ES-I3 (cell line): ENCODE data around the gene ZDHHC14.

Experiments
- H3K36me3 ChIP-seq: 2 replicates; pipeline ENCODE4 v1.6.1; 2013; ENCODE audit warnings: mild to moderate bottlenecking, low read length, control low read depth, moderate library complexity; ENCODE audit not compliant: insufficient read depth
- H3K4me1 ChIP-seq: 2 replicates; pipeline ENCODE4 v1.6.1; 2013; ENCODE audit warnings: mild to moderate bottlenecking, control low read depth, low read length; ENCODE audit not compliant: insufficient read depth
- H3K9ac ChIP-seq: 2 replicates; pipeline ENCODE4 v1.6.1; 2013; ENCODE audit warnings: low read depth, mild to moderate bottlenecking, low read length, moderate library complexity
- H3K9me3 ChIP-seq: 2 replicates; pipeline ENCODE4 v1.6.1; 2013; ENCODE audit warnings: mild to moderate bottlenecking, low read length, moderate library complexity; ENCODE audit not compliant: control insufficient read depth, insufficient read depth

Gene ZDHHC14

DNA sequence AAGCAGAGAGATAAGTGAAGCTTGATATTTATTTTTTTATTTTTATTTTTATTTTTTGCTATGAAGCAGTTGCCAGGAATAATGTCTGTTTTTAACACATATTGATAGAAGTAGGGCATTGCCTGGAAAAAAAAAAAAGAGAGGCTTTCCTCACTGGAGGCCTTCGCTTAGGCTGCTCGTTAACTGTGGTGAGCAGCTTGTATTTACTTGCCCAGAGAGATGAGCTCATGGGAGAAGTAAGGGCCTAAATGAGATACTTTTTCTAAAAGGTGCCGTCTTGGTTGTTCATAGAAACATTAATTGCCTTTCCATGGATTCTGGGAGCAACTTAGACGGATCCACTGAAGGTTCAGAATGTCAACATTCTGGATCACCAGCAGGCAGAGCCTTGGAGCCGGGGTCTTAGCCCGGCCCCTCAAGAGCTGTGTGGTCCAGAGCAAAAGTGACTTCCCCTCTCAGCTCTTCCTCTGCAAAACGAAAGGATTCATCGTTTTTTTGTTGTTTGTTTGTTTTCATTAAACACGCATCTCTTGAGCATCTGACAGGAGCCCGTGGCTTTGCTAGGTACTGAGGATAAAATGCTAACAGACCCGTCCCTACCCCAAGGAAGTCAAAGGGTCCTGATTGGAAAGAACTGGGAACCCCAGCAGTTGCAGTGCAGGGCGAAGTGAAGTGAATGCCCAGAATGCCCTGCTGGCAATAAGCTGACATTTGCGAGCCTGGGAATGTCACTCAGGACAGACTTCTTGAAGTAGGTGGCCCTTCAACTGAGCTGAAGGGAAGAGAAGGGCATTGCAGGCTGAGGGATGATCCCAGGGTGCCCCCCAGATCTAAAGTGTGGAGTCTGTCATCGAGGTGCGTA, 138.5 kb downstream of the ZDHHC14 start:
- Histone ChIP-seq H3K9me3 (no peaks in the 10 kb centered on the region), H3K4me1 (peaks cover 11% of the 10 kb centered on the region; the same call in 1 of the 2 replicates), H3K36me3 (no peaks in the 10 kb centered on the region), H3K9ac (no peak overlapping the region)

DNA sequence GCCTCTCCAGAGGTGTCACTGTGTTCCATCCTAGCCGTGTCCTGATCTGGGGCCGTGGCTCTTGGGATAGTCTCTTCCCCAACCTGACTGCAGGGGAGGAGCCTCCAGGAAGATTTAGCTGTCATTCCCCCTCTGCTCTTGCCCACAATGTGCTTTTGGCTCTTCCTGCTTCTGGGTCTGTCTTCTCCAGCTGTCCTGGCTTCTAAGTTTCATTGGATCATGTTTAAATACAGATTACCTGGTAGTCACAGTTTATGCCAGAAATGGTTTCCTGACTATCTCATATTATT, 139.1 kb downstream of the ZDHHC14 start:
- Histone ChIP-seq H3K4me1 (peaks cover 11% of the 10 kb centered on the region; the same call in 1 of the 2 replicates), H3K9me3 (no peaks in the 10 kb centered on the region), H3K9ac (no peak overlapping the region), H3K36me3 (no peaks in the 10 kb centered on the region)

DNA sequence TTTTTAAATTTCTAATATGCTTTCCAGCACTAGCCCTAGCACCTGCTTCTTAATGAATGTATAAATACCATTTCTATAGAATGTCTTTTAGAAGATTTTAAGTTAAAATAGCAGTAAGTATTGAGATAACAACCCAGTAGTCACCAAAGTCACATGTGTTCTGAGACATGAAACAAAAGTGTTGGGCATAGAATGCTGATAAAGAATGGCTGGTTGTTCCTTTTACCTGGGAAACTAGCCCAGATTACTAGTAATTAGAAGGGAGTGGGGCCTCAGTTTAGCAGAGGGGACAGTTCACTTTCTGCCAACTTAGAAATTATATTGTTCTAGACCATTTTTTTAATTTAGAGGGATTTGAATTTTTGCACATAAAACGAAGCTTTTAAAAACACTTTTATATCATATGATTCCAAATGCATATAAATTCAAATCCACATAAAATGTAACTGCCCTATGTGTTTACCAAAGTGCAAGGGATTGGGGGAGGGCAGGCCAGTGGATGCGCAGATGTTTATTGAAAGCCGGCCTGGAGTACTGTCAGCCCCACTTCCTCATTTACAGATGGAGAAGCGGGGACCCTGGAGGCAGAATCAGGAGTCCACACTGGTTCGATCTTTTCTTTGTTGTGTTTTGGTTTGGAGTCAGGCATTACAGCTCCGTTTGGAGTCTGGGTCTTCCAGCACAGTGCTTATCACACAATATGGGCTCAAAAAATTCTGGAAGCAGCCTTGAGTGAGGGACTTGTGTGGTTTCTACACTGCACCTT, 139.8 kb downstream of the ZDHHC14 start:
- H3K36me3 ChIP-seq = no peaks in the 10 kb centered on the region
- no peaks in the 10 kb centered on the region for H3K9me3 ChIP-seq
- peaks cover 11% of the 10 kb centered on the region; the same call in 1 of the 2 replicates for H3K4me1 ChIP-seq
- H3K9ac ChIP-seq = no peak overlapping the region

DNA sequence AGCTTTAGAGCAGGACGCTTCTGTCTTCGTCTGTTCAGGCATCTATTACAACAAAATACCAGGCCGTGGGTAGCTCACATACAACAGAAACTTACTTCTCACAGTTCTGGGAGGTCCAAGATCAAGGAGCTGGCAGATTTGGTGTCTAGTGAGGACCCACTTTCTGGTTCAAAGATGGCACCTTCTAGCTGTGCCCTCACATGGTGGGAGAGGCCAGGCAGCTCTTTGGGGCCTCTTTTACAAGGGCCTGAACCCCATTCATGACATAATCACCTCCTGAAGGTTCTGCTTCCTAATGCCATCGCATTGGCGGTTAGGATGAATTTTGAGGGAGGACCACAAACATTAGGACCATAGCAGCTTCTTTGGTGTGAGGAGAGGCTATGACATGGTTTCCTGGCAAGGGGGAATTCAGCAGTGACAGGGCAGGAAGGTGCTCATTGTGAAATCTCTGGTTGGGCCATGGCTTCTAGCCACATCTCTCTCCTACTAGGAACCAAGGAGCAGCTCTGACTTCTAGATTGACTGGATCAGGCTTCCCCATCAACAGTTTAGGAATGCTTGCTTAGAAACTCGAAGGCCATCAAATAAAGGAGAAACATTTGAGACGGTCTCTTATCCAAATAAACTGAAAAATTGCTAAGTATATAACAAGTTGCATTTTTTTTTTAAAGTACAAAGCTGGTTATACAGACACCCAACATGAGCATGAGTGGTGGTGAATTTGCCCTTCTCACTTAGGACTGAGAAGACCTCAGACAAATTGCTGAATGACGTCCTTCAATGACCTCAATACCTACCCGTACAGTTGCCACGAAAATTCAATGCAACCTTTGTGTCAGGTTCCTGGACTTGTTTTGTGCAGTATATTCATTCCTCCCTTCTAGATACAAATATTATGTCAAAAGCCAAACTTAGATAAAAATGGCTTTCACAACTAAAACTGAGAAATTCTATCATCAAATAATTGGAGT, 140.7 kb downstream of the ZDHHC14 start:
- no peak overlapping the region for H3K9ac ChIP-seq
- H3K36me3 ChIP-seq = no peaks in the 10 kb centered on the region
- no peaks in the 10 kb centered on the region for H3K9me3 ChIP-seq
- H3K4me1 ChIP-seq = peaks cover 11% of the 10 kb centered on the region; the same call in 1 of the 2 replicates

DNA sequence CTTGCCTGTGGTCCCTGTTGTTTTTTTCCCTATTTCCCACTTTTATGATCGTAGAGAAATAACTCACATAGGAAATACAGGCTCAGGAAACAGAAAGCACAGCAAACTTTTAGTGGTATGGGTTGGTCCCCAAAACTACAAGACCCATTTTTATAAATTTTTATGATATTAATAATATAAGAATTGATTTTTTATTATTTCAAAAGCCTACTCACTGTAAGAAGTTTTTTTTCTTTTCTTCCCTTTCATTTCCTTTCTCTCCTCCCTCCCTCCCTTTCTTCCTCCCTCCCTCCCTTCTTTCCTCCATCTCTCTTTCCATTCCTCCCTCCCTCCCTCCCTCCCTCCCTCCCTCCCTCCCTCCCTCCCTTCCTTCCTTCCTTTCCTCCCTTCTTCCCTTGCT, 141.5 kb downstream of the ZDHHC14 start:
- Histone ChIP-seq H3K9me3 (no peaks in the 10 kb centered on the region), H3K36me3 (no peaks in the 10 kb centered on the region), H3K4me1 (peaks cover 11% of the 10 kb centered on the region; the same call in 1 of the 2 replicates), H3K9ac (no peak overlapping the region)

DNA sequence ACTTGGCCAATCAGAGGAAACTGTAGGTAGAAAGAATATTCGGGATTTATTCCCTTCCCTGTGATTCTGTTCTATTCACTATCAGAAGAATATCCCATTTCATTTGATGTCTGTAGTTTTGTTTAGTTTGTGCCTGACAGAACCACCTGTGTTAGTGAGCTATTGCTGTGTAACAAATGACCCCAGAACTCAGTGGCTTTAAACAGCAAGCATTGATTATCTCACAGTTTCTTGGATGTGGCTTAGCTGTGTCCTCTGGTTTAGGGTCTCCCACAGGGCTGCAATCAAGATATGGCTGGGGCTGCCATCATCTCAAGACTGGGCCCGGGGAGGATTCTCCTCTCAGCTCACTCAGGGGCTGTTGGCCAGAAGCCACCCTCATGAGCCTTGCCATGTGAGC, 143.7 kb downstream of the ZDHHC14 start:
- Histone ChIP-seq H3K36me3 (no peaks in the 10 kb centered on the region), H3K9me3 (no peaks in the 10 kb centered on the region), H3K4me1 (peaks cover 3% of the 10 kb centered on the region; the same call in 1 of the 2 replicates), H3K9ac (no peak overlapping the region)

DNA sequence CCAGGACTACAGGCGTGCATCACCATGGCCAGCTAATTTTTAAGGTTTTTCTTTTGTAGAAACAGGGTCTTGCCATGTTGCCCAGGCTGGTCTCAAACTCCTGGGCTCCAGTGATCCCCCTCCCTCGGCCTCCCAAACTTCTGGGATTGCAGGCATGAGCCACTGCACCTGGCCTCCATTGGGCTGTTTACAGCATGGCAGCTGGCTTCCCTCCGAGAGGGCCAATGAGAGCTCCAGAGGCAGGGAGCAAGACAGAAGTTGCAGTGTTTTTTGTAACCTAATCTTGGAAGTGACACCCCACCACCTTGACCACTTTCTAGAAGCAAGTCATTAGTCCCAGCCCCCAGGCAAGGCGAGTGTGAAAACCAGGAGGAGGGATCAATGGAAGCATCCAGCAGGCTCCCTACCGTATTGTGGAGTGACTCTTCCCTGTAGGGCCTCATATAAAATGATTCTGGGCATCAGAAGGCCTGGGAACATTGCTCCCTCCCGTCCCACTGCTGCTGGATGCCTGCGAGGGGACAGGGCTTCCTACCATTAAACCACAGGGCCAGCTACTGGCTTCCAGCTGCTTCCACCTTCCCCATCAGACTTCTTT, 144.4 kb downstream of the ZDHHC14 start:
- H3K36me3 ChIP-seq = no peaks in the 10 kb centered on the region
- H3K9me3 ChIP-seq = no peaks in the 10 kb centered on the region
- no peak overlapping the region for H3K9ac ChIP-seq
- peaks cover 4% of the 10 kb centered on the region; the same call in 1 of the 2 replicates for H3K4me1 ChIP-seq

DNA sequence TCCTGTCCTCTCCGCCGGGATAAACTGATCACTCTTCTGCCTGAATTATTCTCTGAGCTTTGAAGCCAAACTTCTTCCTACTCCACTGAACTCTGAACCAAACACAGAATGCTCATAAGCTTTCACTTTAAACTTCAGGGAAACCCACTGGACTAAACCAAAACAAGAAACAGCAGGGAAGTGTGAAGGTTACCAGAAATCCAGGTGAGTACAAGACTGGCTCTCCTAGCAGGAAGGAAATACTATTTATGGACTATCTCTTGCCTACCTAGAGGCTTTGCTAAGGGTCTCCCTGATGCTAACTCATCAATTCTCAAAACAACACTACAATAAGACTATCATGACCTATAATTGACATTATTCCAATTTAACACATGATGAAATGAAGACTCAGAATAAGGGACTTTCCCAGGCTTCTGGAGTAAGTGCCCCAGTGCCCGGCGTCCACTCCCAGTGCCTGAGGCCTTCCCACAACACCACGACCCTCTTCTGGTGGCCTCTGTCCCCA, 145.0 kb downstream of the ZDHHC14 start:
- peaks cover 10% of the 10 kb centered on the region for H3K4me1 ChIP-seq
- no peak overlapping the region for H3K9ac ChIP-seq
- no peaks in the 10 kb centered on the region for H3K9me3 ChIP-seq
- H3K36me3 ChIP-seq = no peaks in the 10 kb centered on the region

DNA sequence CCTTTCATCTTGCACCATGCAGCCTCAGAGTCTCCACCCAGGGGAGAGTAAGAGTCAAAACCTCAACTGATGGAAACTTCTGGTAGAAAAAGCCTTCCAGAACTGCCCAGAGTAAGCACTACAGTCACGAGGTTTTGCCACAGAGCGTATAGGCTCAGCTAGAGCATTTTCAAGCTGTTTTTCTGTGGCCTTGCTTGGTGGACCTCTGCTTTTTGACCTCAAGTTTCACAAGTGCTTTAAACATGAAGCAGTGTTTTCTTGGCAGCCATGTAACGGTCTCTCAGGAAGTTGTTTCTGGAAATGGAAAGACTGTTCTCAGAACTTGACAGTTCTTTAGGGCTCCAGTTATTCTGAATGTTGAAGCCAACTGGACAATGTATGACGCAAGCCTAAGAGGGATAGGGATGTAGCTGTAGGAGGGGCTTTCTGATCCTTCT, 146.5 kb downstream of the ZDHHC14 start:
- no peak overlapping the region for H3K9ac ChIP-seq
- peaks cover 17% of the 10 kb centered on the region for H3K4me1 ChIP-seq
- H3K9me3 ChIP-seq = no peaks in the 10 kb centered on the region
- H3K36me3 ChIP-seq = no peaks in the 10 kb centered on the region

DNA sequence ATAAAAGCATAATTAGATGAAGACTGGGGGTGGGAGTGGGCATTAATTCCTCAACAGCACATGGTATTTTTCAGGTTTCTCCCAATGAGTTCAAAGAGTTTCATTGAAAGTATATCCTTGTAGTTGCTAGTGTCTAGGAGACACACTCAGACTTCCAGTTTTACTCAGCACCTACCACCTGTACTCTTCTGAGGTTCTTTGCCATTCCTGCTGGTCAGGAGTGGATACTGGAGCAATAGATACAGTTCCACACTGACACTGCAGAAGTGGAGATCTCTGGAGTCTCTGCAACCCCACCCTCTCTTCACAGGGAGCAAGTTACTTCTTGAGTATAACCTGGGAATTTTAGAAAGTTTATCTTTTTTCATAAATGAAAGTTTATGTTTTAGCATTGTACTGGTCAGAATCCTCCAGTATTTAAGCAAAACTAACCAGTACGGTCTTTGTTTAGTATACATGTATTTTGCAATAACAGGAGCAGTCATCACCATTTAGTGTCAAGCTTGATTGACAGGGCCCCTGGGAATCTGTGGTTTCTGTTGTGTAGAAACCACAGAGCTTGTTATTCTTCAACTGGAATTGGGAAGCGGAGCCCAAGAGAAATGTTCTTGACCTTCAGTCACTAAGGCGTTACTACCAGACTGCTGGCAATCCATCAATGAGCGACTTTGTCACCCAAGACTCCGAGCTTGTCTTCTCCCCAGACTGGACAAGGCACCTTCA, 148.1 kb downstream of the ZDHHC14 start:
- Histone ChIP-seq H3K36me3 (no peaks in the 10 kb centered on the region), H3K9ac (no peak overlapping the region), H3K9me3 (no peaks in the 10 kb centered on the region), H3K4me1 (peaks cover 25% of the 10 kb centered on the region)

DNA sequence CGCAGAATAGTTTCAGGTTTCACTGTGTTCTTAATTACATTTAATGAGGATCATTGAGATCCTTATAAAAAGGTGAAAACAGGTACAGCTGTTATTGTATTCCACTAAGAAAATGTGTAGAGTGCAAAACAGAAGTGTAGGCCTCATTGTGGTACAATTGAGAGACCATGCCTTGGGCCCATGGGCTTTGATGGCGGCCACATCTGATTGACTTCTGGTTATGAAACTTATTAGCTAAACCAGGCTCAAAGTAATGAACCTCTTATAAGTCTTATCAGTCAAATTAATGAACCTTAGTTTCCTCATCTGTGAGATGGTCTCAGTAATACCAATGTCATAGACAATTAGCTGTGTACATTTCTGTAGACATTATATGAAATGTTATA, 148.7 kb downstream of the ZDHHC14 start:
- H3K9ac ChIP-seq = no peak overlapping the region
- no peaks in the 10 kb centered on the region for H3K36me3 ChIP-seq
- no peaks in the 10 kb centered on the region for H3K9me3 ChIP-seq
- H3K4me1 ChIP-seq = peaks cover 27% of the 10 kb centered on the region

DNA sequence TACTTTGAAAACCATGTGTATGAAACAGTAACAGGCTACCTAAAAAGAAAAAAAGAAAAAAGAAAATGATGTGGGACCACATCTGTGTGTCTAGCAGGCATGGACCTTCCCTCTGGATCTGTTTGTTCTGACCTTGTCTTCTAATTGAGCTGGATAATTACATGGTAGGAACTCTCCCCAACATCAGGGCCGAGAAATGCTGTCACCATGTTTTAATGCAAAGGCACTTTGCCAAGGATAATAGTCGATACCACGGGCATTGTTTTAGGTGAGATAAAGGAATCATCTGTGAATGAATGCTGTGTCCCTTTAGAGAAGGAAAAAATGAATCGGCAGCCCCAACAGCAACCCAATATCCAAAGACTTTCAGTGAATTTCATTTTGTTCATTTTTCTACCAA, 149.1 kb downstream of the ZDHHC14 start:
- no peaks in the 10 kb centered on the region for H3K9me3 ChIP-seq
- peaks cover 29% of the 10 kb centered on the region for H3K4me1 ChIP-seq
- H3K9ac ChIP-seq = no peak overlapping the region
- no peaks in the 10 kb centered on the region for H3K36me3 ChIP-seq

DNA sequence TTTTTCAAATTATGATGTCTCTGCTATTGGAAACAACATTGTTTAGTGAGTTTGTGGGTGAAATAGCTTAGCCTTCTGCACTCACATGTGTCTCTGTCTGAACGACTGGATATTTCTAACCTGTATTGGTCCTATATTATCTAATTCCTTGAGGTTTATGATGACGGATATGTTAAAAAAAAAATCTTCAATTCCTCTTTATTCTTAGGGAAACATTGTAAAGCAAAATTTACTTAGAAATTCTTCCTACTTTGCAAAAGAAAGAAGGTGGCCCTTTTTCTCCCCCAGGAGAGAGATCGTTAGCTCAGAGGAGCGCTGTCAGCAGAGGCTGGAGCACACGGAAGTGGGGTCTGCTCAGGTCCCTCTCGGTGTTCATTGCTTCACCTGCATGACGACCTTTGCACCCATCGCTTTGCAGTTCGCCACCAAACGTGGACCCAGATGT, 149.8 kb downstream of the ZDHHC14 start:
- Histone ChIP-seq H3K9ac (no peak overlapping the region), H3K9me3 (no peaks in the 10 kb centered on the region), H3K4me1 (peaks cover 35% of the 10 kb centered on the region), H3K36me3 (no peaks in the 10 kb centered on the region)
